Peyer's patch (tissue), 4 donors: ENCODE measurements around the gene SIDT2. TPM values are rescaled to one million over a fixed set of nuclear protein-coding genes. Genes with fewer than 3 reads are reported as not detected.

Experiments used
- DNase-seq, 3 donors: peaks; one replicate each; pipeline ENCODE4 v3.0.0-alpha.2; 2017 to 2019
- H3K27ac ChIP-seq, 4 donors: fragments of 200-600 bp; sonication (generic); one replicate each; pipeline ENCODE4 v1.5.1; 2016 to 2019
- H3K27me3 ChIP-seq, 2 donors: fragments of 200-600 bp; sonication (generic); one replicate each; pipeline ENCODE4 v1.5.1; 2019
- H3K36me3 ChIP-seq, 3 donors: fragments of 200-600 bp; sonication (generic); one replicate each; pipeline ENCODE4 v1.5.1; 2016 to 2019
- H3K4me1 ChIP-seq, 4 donors: fragments of 200-600 bp; sonication (generic); one replicate each; pipeline ENCODE4 v1.5.1; 2016 to 2019
- H3K4me3 ChIP-seq, 4 donors: fragments of 200-600 bp; sonication (generic); 1 replicate in 3 of 4; 2 replicates in 1 of 4; pipeline ENCODE4 v1.5.1; 2016 to 2019; ENCODE audit warnings: mild to moderate bottlenecking in 1 of 4
- H3K9me3 ChIP-seq, 4 donors: fragments of 200-600 bp; sonication (generic); one replicate each; pipeline ENCODE4 v1.5.1; 2016 to 2019; ENCODE audit warnings: mild to moderate bottlenecking in 1 of 4
- CTCF ChIP-seq, 6 experiments: fragments of 450-650 bp in 4 of 6; fragments of 200-600 bp in 2 of 6; sonication (generic) in 1 of 6; IDR thresholded peaks; one replicate each; pipeline ENCODE4 v1.5.1; 2017 to 2019; ENCODE audit warnings: antibody characterized with exemption in 6 of 6, mild to moderate bottlenecking in 3 of 6, moderate library complexity in 1 of 6
- POLR2A ChIP-seq, 2 donors: fragments of 450-650 bp; IDR thresholded peaks; one replicate each; pipeline ENCODE4 v1.5.1; 2017; ENCODE audit warnings: antibody characterized with exemption in 2 of 2, mild to moderate bottlenecking in 2 of 2, moderate library complexity in 2 of 2
- total RNA-seq, 4 donors: library from RNA; depleted of rRNA; stranded (reverse); fragments of >200 nt; gene quantifications; one replicate each; pipeline ENCODE4 v1.1.0, GENCODE V29; 2016

SIDT2 gene
- total RNA-seq, 4 donors from 2014 or later, result 69.3 to 201 (median 162) TPM

GRCh38 chr11:117197516-117198456 lies 19.2 kb downstream of the SIDT2 start:
- Histone ChIP-seq H3K36me3 (peaks cover 0 to 40% (median 0%) of the 10 kb centered on the region in 3 donors), H3K4me3 (peak overlapping the region in 1 of 4 donors; percentile 44), H3K4me1 (peaks cover 0 to 29% (median 0%) of the 10 kb centered on the region in 4 donors), H3K9me3 (no peaks in the 10 kb centered on the region), H3K27me3 (no peaks in the 10 kb centered on the region), H3K27ac (peak overlapping the region; percentile 62 to 89 (median 76))
- no peak for TF ChIP-seq POLR2A (IDR thresholded peaks at IDR 0.05)
- peak in 4 of 6 experiments; percentile 25 to 53 (median 44) for TF ChIP-seq CTCF (IDR thresholded peaks at IDR 0.05)
- DNase-seq, result peak in 1 of 3 donors; percentile 74

- Histone ChIP-seq H3K4me3 (peak overlapping the region in 2 of 4 donors; percentile 35 to 44), H3K27me3 (no peaks in the 10 kb centered on the region), H3K9me3 (no peaks in the 10 kb centered on the region), H3K36me3 (peaks cover 0 to 40% (median 0%) of the 10 kb centered on the region in 3 donors), H3K4me1 (peaks cover 0 to 29% (median 0%) of the 10 kb centered on the region in 4 donors), H3K27ac (peak overlapping the region; percentile 62 to 89 (median 76))
- TF ChIP-seq CTCF (IDR thresholded peaks at IDR 0.05), result no peak
- no peak for TF ChIP-seq POLR2A (IDR thresholded peaks at IDR 0.05)
- DNase-seq, result no peak
These were observed 20.1 kb downstream of the SIDT2 start for GRCh38 chr11:117198613-117199012.

- peaks cover 0 to 42% (median 0%) of the 10 kb centered on the region in 3 donors for H3K36me3 ChIP-seq
- no peaks in the 10 kb centered on the region for H3K9me3 ChIP-seq
- no peaks in the 10 kb centered on the region for H3K27me3 ChIP-seq
- peak within 1 kb of the TSS; percentile 18 to 44 (median 31) for H3K4me3 ChIP-seq
- TF ChIP-seq POLR2A (IDR thresholded peaks at IDR 0.05) (no peak), CTCF (IDR thresholded peaks at IDR 0.05) (no peak)
- H3K27ac ChIP-seq, result peak within 1 kb of the TSS; percentile 62 to 89 (median 76)
- DNase-seq, result peak in 2 of 3 donors; percentile 63 to 70
- H3K4me1 ChIP-seq, result peaks cover 0 to 22% (median 0%) of the 10 kb centered on the region in 4 donors
These were observed 20.7 kb downstream of the SIDT2 start, which contains the start of gene TAGLN for GRCh38 chr11:117199053-117199915. TAGLN (plus strand) TSS chr11:117199370; CDS start chr11:117203014, 3,644 bp downstream.

- Histone ChIP-seq H3K27ac (peak overlapping the region; percentile 62 to 89 (median 76)), H3K9me3 (no peaks in the 10 kb centered on the region), H3K27me3 (no peaks in the 10 kb centered on the region), H3K4me3 (peak overlapping the region; percentile 18 to 44 (median 31)), H3K36me3 (peaks cover 0 to 50% (median 0%) of the 10 kb centered on the region in 3 donors), H3K4me1 (peaks cover 0 to 18% (median 0%) of the 10 kb centered on the region in 4 donors)
- no peak for DNase-seq
- TF ChIP-seq POLR2A (IDR thresholded peaks at IDR 0.05) (no peak), CTCF (IDR thresholded peaks at IDR 0.05) (no peak)
These were observed 21.6 kb downstream of the SIDT2 start for GRCh38 chr11:117199916-117200812.
